HG03439 (cell line): ENCODE data around the gene PHOX2A.
"Not testable (repeated sequence)": the region's sequence is repeated elsewhere in the genome, so short reads cannot be mapped to it uniquely, and the experiment has no call there.

Experiments
- ATAC-seq: cut with Tn5 transposase; IDR thresholded peaks from one replicate; pipeline ENCODE4 v1.9.1; 2021; ENCODE audit warnings: mild to moderate bottlenecking, moderate library complexity; ENCODE audit not compliant: unreplicated experiment

Gene PHOX2A

DNA sequence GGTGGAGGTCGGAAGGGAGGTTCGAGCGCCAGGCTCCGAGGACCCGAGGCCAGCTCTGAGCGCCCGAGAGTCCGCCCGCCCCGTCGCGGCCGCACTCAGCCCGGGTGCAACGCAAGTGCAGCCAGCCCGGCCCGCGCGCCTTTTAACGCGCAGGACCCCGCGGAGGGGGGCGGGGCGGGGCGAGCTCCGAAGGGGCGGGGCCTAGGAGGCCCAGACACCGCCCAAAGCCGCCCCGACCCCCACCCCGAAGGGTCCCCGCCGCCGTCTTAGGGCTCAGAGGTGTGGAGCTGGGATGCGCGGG is at the start of gene PHOX2A:
Gene PHOX2A (minus strand): TSS at position 117 of the 301 bp plus-strand sequence. CDS start 172 bp downstream, outside the sequence.
- ATAC-seq, result no peak

DNA sequence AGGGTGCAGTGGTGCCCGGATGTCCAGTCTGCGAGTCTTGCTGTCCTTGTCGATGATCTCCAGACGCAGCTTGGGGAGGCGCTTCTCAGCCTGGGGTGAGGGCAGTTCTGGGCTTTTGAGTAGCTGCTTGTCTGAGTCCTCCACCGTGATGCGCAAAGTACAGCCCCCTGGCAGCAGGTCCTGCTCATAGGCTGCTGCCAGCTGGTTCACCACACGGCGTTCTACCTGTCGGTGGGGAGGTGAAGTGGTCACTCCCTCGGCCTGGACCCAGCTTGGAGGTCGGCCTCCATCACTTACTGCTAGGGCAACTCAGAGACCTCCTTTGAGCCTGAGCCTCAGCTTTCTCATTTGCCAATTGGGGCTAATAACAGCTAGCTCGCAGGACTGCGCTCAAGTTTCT is 49.4 kb upstream of the PHOX2A start:
- ATAC-seq, result no peak

DNA sequence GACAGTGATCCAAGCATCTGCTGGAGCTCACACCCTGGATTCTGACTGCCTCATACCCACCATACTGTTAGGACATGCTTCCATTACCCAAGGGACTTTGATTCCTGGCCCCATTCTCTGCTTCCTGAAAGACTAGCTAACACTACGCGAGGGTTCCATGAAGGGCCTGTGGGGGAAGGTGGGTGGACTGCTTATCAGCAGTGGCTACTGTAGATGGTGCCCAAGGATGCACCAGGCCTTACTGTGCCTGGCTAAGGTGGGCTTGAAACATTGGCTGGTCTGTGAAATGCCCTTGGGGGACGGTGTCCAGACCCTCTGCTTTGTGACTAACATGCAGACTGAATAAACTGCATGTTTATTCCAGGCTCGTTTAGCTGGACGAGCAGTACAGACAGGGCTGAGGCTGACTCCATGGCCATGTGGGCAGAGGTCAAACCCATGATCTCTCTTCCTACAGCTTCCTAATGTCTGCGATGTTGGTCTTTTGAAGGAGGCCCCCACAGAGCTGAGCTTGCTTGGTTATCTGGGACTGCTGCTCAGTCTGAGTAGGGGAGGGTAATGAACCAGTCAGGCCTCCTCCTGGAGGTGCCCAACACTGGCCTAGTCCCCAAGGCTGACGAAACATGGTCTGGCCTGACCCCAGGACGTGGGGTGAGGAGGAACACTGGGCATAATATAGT is 48.3 kb upstream of the PHOX2A start:
- no peak for ATAC-seq

GRCh38 chr11:72290741-72291140 is 46.8 kb upstream of the PHOX2A start:
- not testable (repeated sequence) for ATAC-seq

DNA sequence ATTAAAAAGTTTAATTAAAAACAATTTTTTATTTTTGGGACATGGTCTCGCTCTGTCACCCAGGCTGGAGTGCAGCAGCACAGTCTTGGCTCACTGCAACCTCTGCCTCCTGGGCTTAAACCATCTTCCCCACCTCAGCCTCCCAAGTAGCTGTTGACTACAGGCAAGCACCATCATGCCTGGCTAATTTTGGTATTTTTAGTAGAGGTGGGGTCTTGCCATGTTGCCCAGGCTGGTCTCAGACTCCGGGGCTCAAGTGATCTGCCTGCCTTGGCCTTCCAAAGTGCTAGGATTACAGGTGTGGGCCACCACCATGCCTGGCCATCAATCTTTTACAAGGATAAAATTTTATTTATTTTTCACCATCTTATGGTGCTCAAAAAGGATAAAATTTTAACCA is 43.3 kb upstream of the PHOX2A start:
- ATAC-seq, result no peak

DNA sequence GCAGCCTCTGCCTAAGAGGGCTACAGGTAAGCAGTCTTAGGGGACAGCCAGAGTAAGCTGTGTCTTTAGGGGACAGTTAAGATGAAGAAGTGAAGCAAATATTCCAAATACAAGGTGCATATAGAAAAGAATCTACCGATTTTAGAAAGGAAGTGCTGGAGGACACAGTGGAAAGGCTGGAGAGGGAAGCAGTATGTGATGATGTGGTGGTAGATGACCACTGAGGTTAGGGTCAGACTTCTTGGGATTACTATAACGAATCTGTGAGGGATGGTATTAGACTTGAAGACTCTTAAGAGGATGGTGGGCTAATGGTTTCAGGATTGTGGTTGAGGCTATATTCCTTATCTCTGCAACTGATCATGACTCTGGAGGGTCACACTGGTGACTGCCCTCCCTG is 40.0 kb upstream of the PHOX2A start:
- no peak for ATAC-seq

DNA sequence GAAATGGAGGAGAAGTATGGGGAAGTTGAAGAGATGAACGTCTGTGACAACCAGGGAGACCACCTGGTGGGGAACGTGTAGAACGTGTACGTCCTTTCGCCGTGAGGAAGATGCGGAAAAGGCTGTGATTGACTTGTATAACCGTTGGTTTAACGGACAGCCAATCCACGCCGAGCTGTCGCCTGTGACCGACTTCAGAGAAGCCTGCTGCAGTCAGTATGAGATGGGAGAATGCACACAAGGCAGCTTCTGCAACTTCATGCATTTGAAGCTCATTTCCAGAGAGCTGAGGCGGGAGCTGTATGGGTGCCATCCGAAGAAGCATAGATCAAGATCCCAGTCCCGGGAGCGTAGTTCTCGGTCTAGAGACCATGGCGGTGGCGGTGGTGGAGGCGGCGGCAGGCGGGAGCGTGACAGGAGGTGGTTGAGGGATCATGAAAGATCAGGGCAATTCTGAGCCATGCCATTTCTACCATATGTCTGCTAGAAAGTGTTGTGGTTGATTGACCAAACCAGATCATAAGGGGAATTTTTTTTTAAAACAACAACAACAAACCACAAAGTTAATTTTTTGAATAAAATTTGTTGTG is 36.8 kb upstream of the PHOX2A start:
- no peak for ATAC-seq

DNA sequence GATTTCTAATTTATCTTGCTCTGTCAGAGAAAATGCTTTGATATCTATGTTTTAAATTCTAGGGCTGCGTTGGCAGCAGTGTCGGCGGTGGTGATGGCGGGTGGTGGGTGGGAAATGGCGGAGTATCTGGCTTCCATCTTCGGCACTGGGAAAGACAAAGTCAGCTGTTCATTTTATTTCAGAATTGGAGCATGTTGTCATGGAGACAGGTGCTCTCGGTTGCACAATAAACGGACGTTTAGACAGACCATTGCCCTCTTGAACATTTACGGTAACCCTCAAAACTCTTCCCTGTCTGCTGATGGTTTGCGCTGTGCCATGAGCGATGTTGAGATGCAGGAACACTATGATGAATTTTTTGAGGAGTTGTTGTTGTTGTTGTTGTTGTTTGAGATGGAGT is 36.1 kb upstream of the PHOX2A start:
- no peak for ATAC-seq

DNA sequence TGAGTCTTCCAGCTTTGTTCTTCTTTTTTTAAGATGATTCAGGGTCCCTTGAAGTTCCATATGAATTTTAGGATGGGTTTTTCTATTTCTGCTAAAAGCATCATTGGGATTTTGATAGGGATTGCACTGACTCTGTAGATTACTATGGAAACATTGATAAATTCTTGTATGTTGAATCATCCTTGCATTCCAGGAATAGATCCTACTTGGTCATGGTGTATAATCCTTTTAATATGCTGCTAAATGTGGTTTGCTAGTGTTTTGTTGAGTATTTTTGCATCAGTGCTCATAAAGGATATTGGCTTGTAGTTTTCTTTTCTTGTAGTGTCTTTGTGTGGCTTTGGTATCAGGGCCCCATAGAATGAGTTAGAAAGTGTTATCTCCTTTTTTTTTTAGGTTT is 34.9 kb upstream of the PHOX2A start:
- no peak for ATAC-seq

DNA sequence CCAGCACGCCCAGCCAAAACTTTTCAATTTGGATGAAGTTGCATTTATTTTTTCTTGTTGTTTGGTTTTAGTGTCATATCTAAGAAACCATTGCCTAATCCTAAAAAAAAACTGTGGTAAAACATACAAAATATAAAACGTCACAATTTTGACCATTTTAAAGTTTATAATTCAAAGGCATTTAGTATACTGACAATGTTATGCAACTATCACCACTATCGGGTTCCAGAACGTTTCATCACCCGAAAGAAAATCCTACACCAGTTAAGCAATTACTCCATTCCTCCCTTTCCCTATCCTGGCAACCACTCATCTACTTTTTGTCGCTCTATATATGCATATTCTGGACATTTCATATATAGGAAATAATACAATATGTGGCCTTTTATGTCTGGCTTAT is 30.5 kb upstream of the PHOX2A start:
- no peak for ATAC-seq

GRCh38 chr11:72271980-72272379 is 28.0 kb upstream of the PHOX2A start:
- no peak for ATAC-seq

GRCh38 chr11:72267956-72268617 is 24.1 kb upstream of the PHOX2A start:
- no peak for ATAC-seq

DNA sequence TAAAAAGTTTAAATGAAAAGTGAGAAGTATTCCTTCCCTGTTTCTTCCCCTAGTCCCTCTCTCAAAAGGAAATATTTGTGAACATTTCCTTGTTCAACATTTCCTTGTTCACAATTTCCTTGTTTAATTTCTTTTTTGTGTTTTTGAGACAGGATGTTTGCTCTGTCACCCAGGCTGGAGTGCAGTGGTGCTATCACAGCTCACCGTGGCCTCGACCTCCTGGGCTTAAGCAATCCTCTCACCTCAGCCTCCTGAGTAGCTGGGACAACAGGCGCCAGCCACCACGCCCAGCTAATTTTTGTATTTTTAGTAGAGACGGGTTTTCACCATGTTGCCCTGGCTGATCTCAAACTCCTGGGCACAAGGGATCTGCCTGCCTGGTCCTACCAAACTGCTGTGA is 23.0 kb upstream of the PHOX2A start:
- not testable (repeated sequence) for ATAC-seq

- ATAC-seq, result no peak
These were observed 22.0 kb upstream of the PHOX2A start for GRCh38 chr11:72265951-72266350.

DNA sequence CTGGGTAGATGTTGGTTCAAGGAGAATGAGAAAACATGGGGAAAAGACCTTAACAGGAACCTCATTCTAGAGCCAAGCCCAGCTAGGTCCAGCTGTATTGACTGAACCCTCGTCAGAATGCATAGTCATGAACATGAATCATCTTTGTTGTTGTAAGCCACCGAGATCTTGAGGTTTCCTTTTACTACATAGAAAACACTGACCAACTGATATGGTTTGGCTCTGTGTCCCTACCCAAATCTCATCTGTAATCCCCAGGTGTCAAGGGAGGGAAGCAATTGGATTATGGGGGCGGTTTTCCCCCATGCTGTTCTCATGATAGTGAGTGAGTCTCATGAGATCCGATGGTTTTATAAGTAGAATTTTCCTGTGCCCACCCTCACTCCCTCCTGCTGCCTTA is 19.4 kb upstream of the PHOX2A start:
- no peak for ATAC-seq

DNA sequence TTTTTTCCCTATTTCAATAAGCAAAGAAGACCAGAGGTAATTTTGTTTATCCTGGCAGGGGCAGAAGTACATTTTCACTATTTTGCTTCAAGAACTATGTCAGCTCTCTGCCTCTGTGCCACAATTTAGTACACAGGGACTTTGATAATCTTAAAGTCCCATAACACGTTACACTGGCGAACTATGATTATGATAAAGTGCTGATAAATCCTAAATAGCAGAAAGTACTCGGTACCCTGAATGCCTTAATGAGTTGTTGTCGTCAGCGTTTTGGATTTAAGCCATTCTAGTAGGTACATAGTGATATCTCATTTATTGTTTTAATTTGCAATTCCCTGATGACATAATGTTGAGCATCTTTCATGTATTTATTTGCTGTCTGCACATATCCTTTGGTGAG is 16.6 kb upstream of the PHOX2A start:
- ATAC-seq, result no peak

- ATAC-seq, result no peak
These were observed 15.5 kb upstream of the PHOX2A start for GRCh38 chr11:72259490-72259889.

DNA sequence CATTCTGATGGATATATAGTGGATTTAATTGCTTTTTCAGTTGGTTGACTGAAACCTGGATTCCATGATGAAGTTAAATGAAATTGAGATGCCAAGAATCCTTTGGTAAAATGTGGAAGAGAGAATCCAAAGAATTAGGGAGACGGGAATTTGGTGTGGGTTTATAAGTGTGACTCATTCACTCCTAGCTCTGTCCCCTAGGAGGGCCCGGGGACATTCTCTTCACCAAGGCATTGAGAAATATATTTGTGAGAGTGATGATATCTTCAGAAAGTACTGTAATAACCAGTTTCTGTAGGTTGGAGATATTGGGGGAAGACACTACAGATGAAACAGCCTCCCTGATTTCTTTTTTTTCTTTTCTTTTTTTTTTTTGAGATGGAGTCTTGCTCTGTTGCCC is 13.6 kb upstream of the PHOX2A start:
- no peak for ATAC-seq

GRCh38 chr11:72254299-72254993 is 10.5 kb upstream of the PHOX2A start:
- no peak for ATAC-seq

DNA sequence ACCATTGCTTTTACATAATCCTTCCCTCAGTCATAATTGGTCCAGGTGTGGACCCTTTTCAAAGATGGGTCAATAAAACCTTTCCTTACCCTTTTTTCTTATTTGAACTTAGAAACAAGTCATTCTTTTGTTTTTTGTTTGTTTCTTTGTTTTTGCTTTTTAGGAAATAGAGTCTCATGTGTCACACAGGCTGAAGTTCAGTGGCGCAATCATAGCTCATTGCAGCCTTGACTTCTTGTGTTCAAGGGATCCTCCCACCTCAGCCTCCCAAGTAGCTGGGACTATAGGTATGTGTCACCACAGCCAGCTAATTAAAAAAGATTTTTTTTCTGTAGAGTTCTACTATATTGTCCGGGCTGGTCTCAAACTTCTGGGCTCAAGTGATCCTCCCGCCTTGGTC is 9.4 kb upstream of the PHOX2A start:
- ATAC-seq, result no peak

- ATAC-seq, result no peak
These were observed 7.6 kb upstream of the PHOX2A start for GRCh38 chr11:72251614-72252013.
